K562 (cell line): ENCODE data around the gene TSSK2. TPM values are rescaled to one million over a fixed set of nuclear protein-coding genes. Genes with fewer than 3 reads are reported as not detected.

Experiments
- ELF4 ChIP-seq: fragments of 450-650 bp; formaldehyde crosslinking; IDR thresholded peaks from 2 replicates; pipeline ENCODE4 v1.4.0; 2022; ENCODE audit warnings: missing genetic modification characterization
- ELK1 ChIP-seq: sonication (generic); formaldehyde crosslinking; IDR thresholded peaks from 2 replicates; pipeline ENCODE4 v1.8.1; 2022; ENCODE audit warnings: missing genetic modification reagents
- ESRRA ChIP-seq: fragments of 450-650 bp; IDR thresholded peaks from 2 replicates; pipeline ENCODE4 v1.6.1; 2014; ENCODE audit warnings: low read depth, mild to moderate bottlenecking, moderate library complexity, borderline replicate concordance
- JUN ChIP-seq, 2 experiments: sonication (generic) in 1 of 2; formaldehyde crosslinking in 1 of 2; IDR thresholded peaks; 2 replicates each; pipeline versions ENCODE4 v1.6.1 to v1.8.0; 2012 to 2022; ENCODE audit warnings: borderline replicate concordance in 2 of 2, mild to moderate bottlenecking in 2 of 2, improper control_type of control experiment in 1 of 2, low read depth in 1 of 2, low read length in 1 of 2, missing genetic modification reagents in 1 of 2
- NR1H2 ChIP-seq: sonication (generic); formaldehyde crosslinking; IDR thresholded peaks from 2 replicates; pipeline ENCODE4 v1.4.0; 2020; ENCODE audit warnings: mild to moderate bottlenecking, missing genetic modification reagents
- POLR2G ChIP-seq: fragments of 200-400 bp; formaldehyde crosslinking; IDR thresholded peaks from 2 replicates; pipeline ENCODE4 v1.6.1; 2017; ENCODE audit warnings: low read depth, mild to moderate bottlenecking, antibody characterized with exemption, low read length, moderate library complexity
- RBFOX2 ChIP-seq: fragments of 200-400 bp; formaldehyde crosslinking; IDR thresholded peaks from 2 replicates; pipeline ENCODE4 v1.6.1; 2017; ENCODE audit warnings: low read depth, mild to moderate bottlenecking, low read length, moderate library complexity
- TEAD4 ChIP-seq, 2 experiments: sonication (generic) in 1 of 2; formaldehyde crosslinking in 1 of 2; IDR thresholded peaks; 2 replicates each; pipeline versions ENCODE4 v1.6.1 to v1.8.0; 2012 to 2022; ENCODE audit warnings: borderline replicate concordance in 1 of 2, inconsistent platforms in 1 of 2, low read length in 1 of 2, mild to moderate bottlenecking in 1 of 2, missing genetic modification reagents in 1 of 2
- TFE3 ChIP-seq: fragments of 450-650 bp; formaldehyde crosslinking; IDR thresholded peaks from 2 replicates; pipeline ENCODE4 v1.4.0; 2020; ENCODE audit warnings: mild to moderate bottlenecking, mixed read lengths
- TRIM24 ChIP-seq, 2 experiments: fragments of 450-650 bp; IDR thresholded peaks; 2 replicates each; pipeline ENCODE4 v1.6.1; 2016
- ZBTB11 ChIP-seq, 3 experiments: fragments of 200-800 bp in 1 of 3; fragments of 250-450 bp in 1 of 3; fragments of 450-650 bp in 1 of 3; sonication (Bioruptor Pico) in 1 of 3; sonication (Bioruptor generic) in 1 of 3; formaldehyde crosslinking in 1 of 3; IDR thresholded peaks; 2 replicates each; pipeline versions ENCODE4 v1.6.1 to v1.8.0; 2016 to 2022; ENCODE audit warnings: mild to moderate bottlenecking in 2 of 3, missing genetic modification characterization in 2 of 3, missing compliant biosample characterization in 1 of 3, moderate library complexity in 1 of 3
- polyA plus RNA-seq, 8 experiments: library from polyadenylated mRNA; depleted of rRNA in 4 of 8; stranded (reverse) in 5 of 8; unstranded in 3 of 8; fragments of >200 nt; fragmentation: Nextera tagmentation in 2 of 8; fragmentation: Illumina TruSeq in 1 of 8; extraction: Ambion mirVana in 2 of 8; extraction: Trizol in 1 of 8; gene quantifications; 2 replicates each; pipeline versions ENCODE4 v1.2.1 to v1.2.3, GENCODE V29; 2011 to 2014; ENCODE audit warnings: inconsistent platforms in 1 of 8, missing spikeins in 1 of 8
- total RNA-seq, 7 experiments: library from RNA; depleted of rRNA in 6 of 7; stranded (reverse); fragments of >200 nt in 6 of 7; fragmentation: Illumina TruSeq in 2 of 7; extraction: Trizol in 2 of 7; gene quantifications; 2 replicates each; pipeline versions ENCODE4 v1.2.1 to v1.2.3, GENCODE V29; 2011 to 2021; ENCODE audit warnings: low replicate concordance in 1 of 7

TSSK2 gene
- total and polyA plus RNA-seq, 9 of the 15 experiments (the other 6 are each of a cell fraction or from before 2014, with no cell fraction given): 0.04 TPM; not detected in 8

GRCh38 chr22:19136915-19137314, 5.8 kb downstream of the TSSK2 start (continued):
- TF ChIP-seq POLR2G (peak; percentile 42; the same call in 1 of the 2 replicates), ELF4 (CRISPR knock-in tag) (no peak), ESRRA (no peak), ZBTB11 (CRISPR knock-in tag; IDR thresholded peaks at IDR 0.05) (no peak), ELK1 (CRISPR knock-in tag) (no peak), TFE3 (CRISPR knock-in tag) (no peak), JUN (IDR thresholded peaks at IDR 0.05; ENCODE audit: borderline replicate concordance, low read depth, low read length) (no peak), JUN (CRISPR knock-in tag; IDR thresholded peaks at IDR 0.05; ENCODE audit: borderline replicate concordance) (no peak), RBFOX2 (peak; percentile 57), TRIM24 (IDR thresholded peaks at IDR 0.05) (no peak), TEAD4 (IDR thresholded peaks at IDR 0.05; ENCODE audit: low read length) (no peak), TEAD4 (CRISPR knock-in tag; IDR thresholded peaks at IDR 0.05; ENCODE audit: borderline replicate concordance) (no peak), NR1H2 (CRISPR knock-in tag) (no peak)
